ENCODE data around the gene NEK10.

The NEK10 gene

DNA sequence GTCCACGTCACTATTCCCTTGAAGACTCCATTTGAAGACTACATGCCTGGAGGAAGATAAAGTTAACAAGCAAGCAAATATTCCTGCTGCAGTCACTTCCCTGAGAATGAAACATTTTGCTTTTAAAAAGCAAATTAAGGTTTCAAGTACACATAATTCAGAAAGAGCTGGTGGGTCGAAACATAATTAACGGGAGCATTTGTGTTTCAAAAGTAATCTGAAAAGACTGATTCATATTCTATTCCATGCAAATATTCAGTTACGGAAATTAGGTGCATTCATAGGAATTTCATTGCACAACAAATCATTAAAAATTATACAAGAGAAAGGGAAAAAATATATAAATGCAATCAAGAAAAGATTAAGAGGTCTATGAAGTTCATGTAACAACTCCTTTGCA lies 260.9 kb downstream of the NEK10 start:
- DNase-seq (ENCODE audit: low read depth), result no peak

DNA sequence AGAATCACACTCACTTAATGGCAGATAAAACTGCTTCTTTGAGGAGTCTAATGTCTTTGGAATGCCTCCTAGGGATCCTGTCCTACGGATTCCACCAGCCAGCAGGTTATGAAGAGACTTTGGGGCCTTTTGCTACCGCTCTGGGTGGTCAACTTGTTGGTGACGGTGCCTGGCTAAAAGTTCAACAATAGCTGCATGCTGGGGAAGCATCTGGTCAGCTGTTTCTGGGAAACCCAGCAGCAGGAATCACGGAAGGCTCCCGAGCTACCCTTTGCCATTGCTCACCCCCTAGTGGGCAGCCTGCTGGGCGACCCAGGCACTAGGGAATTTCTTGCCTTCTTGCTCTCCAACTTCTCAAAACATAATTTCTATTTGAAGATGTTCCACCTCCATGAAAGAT lies 263.3 kb downstream of the NEK10 start:
- no peak for DNase-seq (ENCODE audit: low read depth)

DNA sequence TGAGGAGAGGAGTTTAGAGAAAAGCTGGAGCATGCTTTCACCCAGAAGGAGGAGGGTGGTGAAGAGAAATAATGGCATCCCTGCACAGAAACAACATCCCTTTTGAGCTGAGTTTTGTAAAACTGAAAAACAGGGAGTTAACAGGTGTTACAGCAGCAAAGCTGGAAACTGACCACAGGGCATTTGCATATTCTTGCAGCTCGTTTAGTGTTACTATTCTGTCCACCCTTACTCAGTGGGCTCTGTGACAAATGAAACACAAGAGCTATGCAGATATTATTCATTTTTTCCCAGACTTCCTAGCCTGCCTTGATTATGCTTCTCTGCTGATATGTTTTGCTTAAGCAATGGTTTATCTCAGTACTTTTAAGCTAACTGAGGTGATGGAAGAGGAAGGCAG lies 272.0 kb downstream of the NEK10 start:
- DNase-seq (ENCODE audit: low read depth), result no peak

DNA sequence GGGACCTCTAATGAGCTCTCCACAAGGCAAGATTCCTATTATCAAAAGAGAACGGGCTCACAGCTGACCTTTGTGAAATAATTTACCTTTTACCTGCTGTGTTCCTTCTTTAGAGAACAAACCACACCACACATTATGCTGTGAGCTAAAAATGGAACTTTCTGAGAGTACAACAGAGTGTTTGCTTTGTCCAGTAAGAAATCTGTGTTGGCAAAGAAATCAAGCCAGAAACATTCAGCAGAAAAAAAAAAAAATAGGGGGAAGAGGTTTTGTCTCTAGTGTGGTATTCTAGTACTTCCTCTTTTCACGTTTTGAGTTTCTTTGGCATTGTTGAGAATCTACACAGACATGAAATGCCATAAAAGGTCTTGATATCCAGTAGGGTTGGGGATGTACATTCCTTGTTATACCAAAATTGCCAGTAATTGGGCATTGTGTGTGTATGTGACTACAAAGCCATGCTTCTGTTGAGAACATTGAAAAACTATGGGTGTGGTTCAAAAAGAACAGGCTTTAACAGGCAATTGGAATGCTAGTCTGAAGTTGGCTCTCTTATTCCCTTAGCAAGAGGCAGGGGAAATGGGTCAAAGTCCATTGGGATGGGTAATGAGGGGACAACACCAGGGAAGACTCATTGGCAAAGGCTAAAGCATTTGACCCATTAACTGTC lies 273.5 kb downstream of the NEK10 start:
- DNase-seq (ENCODE audit: low read depth), result no peak

DNA sequence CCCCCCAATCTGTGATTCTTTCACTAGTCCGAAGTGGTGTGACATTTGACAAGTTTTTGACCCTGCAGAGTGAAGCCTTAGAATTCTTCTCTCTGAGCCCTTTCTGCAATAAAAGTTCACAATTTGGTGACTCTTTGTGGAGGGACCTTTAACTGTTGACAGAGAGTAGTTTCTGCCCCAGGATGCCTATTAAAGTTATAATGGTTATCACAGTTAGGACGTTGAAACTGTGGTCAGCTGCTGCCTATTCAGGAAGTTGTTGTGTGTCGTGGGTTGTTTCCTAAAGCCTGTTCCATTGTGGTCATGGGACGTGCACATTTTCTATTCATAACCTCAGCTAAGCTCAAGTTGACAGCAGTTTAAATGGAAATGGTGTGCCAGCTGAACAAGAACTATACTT lies 274.5 kb downstream of the NEK10 start:
- no peak for DNase-seq (ENCODE audit: low read depth)

DNA sequence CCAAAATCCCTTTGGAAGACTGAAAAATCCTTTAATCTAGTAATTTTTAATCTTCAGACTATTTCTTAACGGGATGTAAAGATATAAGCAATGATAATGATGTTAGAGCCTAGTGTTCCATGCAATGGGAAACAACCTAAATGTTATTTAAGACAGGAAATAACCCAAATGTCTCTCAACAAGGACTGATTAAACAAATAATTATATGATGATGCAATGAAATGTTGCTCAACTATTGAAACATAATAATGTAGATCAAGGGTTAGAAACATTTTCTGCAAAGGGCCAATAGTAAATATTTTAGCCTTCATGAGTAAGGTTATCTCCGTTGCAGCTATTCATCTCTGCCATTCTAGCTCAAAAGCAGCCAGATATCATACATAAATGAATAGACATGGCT lies 275.4 kb downstream of the NEK10 start:
- no peak for DNase-seq (ENCODE audit: low read depth)

DNA sequence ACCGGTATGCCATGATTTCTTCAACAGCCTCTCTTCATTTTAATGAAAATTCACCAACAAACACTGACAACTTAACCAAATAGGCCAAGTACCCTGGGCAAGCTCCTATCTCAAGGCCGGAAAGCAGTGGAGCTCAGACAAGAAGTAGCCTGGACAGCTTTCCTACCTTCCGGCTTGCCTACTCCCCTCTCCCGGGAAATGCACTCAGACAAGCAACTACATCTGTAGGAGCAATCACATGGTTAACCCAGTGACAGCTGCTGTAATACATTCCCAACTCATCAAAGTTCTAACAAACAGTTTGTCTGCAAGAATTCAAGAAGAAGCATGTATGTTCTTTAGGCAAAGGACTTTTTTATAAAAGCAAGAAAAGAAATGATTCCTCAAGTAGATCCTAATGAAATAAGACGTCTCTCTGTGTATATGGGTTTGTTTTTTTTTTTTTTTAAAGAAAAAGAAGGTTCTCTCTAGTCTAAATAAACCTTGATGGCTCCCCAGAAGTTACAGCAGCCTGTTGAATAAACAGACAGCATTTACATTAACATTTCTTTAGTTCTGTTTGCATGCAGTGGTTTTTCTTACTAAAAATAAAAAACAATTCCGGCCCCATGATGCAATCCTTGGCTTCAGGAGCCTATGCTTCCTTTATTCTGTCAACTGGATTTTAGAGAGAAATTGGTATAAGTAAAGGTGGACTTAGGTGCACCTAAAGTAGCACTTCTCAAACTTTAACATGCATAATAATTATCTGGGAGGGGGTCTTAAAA lies 278.7 kb downstream of the NEK10 start:
- no peak for DNase-seq (ENCODE audit: low read depth)

DNA sequence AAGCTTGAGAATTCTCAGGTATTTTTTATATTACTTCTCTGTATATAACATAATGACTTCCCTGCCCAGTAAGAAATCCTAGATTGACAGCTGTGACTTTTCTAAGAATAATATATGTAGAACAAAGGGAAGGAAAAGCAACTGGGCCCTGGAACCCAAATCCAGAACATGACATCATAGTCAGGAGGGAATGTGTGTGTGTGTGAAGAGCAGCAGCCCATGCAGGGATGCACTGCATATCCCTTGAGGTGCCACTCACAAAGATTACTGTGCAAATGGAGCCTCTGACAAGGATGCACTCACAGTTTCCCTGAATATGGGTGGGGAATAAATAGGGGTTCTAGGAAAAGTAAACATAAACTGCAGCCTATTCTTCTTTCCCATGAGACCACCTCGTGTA lies 279.5 kb downstream of the NEK10 start:
- DNase-seq (ENCODE audit: low read depth), result no peak

DNA sequence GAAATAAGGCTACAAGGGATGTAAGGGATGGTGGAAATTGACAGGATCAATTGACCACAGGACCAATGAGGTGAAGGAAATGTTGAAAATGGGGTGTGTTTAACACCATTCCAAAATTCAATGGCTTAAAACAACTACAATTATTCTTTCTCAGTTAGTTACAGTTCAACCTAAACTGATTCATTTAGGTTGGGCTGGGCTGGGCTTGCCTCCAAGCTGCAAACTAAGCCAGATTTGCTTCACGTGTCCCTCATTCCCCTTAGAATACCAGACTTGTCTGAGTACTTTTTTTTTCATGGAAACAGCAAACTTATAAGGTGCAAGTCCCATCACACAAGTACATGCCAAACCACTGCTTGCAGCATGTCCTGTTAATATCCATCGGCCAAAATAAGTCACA lies 280.1 kb downstream of the NEK10 start:
- no peak for DNase-seq (ENCODE audit: low read depth)

DNA sequence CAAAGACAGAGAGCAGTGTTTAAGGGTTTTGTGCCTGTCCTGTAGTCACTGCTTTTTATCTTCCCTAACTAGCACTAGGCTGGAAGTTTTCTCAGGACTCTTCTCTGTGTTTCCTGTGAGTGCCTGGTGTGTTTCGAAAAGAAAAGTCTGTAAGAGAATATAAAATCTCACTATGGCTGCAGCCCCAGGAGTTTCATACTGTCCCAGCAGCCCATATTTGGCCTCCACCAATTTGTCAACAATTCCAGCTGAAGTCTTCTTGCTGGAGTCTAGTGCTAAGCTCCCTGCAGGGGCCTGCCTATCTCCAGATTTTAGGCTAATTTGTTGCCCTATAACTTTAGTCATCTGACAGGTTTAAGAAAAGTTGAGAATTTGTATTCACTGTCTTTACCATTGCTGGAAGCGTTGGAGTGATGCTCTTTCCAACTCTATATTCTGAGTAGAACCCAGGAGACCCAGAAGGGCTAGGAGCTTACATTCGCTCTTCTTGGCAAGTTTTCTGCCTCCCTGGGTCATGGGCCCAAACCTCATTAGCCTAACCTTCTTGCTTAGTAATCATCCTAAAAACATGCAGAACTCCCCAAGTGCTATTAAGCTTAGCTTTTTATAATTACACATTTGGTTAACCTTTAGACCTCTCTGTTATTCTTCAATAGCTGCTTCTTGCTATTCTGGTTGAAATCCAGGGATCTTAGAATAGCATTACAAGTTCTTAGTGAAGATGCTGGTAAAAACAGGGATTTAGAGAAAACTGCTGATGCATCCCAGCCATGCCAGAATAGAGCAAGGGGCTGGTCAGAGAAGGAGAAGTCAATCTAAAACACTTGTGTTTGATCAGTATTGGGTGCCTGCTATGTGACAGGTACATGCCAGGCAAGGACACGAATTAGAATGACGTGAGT lies 283.1 kb downstream of the NEK10 start:
- DNase-seq (ENCODE audit: low read depth), result no peak

DNA sequence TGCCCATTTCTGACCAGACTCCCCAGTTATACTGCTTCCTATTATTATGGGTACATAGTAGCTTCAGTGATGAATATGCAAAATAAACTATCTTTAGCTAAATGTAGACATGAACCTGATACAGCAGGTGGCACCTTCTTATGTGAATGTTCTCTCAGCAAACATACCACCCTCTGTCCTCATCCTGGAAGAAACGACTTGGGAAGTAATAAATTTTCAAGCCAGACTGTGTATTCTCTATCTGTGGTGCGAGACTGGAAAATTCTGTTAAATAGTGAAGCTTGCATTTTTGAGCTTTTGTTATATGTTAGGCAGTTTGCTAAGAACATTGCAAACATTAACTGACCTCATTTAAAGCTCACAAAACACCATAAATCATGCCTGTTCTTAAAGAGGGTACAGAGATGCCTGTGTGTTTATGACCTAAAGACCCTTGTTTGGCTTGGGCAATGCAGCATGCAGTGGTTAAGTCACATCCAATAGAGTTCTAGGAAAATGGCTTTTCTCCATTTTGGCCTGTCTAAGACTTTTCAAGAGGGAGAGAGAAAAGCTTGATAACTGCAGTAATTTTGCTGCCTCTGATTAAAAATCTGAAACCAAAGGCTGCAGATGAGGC lies 287.1 kb downstream of the NEK10 start:
- DNase-seq (ENCODE audit: low read depth), result no peak

DNA sequence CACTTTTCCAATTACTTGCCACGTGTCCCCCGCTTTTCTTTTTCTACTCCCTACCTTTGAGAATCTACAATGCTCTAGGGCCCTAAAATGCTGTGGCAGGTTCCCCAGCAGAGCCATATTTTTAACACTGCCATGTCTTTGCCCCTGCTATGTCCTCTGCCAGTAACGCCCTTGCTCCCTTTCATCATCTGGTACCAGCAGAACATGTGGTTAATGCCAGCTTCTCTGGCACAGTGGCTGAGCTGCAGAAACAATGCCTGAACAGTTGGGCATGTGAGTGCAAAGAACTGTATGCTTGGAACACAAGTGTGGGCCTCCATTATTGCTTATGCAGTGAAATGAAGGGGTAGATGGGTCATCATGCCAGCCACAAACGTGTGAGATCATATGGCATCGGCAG lies 287.6 kb downstream of the NEK10 start:
- DNase-seq (ENCODE audit: low read depth), result no peak

DNA sequence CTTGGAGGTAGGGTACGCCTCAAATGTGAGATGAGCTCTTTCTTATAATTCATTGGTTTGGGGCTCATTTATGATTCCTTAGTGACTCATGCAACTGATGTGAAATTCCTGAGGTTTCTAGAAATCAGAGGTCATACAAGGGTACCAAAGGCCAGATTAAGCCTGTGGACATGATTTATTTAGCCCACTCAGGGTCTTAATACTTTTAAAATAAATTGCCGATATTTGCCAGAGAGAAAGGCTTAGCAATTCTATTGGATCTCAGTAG lies 289.0 kb downstream of the NEK10 start:
- DNase-seq (ENCODE audit: low read depth), result no peak

DNA sequence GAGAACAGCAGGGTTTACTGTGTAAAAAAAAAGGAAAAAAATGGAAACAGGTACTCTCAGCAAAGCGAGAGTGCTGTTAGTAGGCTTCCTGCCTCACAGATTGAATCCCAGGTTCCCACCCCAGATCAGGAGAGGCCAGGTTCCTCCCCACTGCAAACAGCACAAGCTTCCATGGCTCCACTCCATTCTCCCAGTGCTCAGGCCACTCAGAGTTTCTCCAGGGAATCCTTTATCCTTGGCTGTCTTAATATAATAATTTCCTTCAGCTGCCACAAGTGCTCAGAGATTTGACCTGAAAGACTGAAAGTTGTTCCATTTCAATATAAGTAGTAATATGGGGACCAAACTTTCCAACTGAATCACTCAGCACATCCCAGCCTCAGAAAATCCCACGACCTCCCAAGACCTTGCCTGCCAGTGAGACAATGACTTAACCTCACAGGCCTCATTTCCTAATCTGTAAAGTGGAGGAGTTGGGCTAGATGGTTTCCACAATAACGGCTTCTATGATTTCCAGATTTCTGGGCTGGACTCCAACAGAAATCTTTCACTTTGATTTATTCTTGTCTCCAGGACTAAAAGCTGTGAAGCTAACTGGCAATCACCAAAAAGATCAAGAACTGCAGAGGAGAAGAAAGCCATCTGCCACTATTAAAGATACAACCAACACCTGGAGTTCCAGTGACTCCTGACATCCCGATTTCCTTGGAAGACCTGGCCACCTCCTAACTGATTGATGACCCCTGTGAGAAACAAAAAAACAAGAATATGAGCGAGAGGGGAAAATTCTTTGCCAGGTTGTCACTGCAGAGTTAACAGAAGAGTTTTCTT lies 289.5 kb downstream of the NEK10 start:
- DNase-seq (ENCODE audit: low read depth), result no peak

DNA sequence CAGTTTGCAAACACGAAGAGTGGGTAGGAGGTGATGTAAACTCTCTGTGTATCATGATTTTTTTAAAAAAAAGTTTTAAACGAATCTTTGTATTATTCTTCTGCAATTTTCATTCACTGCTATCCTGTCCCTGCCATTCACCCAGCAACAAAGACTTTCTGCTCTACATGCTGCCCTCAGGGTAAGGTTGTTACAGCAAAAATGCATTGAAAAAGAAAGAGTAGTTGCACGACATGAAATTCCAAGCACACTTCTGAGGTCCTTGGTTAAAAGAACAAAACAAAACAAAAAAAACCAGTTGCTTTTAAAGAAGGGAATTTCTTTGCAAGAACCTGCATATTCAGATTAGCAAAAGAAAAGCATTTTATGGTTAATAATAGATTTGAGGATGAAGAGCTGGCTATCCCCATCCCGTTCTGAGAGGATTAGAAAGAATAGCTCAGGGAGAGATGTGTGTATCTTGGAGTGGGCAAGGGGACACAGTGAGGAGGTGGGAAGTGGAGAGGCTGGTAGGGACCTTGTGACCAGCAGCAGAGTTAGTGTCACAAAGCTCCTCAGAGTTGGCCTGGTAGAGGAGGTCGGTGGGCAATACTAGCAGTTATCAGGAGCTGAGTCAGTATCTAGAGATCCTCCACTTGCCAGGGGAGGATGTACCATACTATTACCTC lies 290.8 kb downstream of the NEK10 start:
- DNase-seq (ENCODE audit: low read depth), result no peak

DNA sequence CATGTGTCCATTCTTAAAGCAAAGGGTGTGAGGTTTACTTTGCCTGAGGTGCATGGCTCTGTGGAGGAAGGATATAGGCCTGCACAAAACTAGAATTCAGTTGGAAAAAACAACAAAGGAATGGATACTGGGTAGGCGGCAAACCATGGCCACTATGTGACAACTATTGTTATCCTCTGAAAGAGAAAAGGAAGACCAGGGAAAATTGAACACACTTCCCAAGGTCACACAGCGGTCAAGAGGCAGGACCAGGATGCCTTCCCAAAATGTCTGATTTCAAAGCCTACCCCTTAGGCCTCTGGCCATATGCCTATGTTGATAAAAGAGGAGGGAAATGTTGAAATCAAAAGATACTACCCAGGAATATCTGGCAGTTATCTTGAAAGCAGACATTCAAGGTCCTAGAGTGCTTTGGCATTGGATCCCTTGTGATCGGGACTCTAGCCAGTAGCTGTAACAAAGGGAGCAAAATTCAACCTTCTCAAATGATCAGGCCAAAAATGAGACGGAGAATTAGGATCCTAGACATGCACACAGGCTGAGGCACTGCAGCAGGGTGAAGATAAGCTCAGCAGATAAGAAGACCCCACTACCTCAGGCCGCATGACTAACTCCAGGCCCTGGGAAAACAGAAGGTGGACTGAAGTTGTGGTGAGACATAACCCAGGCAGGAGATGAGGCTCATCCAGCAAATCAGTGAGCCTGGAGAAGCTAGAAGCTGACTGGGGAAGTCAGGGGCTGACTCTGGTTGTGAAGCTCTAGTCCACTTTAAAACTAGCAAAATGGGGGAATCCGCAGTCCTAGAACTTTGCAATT lies 292.2 kb downstream of the NEK10 start:
- DNase-seq (ENCODE audit: low read depth), result no peak

DNA sequence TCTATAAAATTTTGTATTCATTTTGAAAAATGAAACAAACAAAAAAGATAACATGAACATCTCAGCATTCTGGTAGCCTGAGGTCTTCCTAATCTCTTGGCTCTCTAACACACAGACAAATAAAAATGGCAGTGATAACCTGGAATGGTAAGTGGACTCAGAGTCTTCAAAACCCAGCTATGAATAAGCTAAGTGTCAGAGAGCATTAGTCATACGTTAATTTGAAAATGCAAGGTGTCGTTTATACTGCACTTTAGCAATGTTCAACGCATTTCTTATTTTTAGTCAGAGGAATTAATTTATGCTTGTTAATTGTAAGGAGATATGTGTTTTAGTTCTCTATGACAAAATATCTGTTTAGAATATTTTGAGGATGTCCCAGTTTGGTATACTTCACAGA lies 294.3 kb downstream of the NEK10 start:
- DNase-seq (ENCODE audit: low read depth), result no peak

DNA sequence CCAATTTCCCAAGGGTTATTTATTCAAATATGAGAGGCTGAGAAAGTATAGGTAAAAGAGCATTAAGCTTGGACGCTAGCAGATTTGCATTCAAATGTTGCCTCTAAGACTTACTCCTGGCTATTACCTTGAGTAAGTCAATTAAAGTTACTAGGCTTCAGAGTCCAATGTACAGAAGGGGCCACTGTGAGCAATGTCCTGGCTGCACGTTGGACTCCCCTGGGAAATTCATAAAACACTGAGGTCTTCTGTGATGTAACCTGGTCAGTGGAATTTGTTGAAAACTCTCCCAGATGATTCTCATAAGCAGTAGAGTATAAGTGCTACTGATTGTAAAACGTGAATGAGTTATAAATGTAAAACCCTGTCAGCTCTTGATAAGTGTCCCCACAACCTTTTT lies 295.3 kb downstream of the NEK10 start:
- no peak for DNase-seq (ENCODE audit: low read depth)

DNA sequence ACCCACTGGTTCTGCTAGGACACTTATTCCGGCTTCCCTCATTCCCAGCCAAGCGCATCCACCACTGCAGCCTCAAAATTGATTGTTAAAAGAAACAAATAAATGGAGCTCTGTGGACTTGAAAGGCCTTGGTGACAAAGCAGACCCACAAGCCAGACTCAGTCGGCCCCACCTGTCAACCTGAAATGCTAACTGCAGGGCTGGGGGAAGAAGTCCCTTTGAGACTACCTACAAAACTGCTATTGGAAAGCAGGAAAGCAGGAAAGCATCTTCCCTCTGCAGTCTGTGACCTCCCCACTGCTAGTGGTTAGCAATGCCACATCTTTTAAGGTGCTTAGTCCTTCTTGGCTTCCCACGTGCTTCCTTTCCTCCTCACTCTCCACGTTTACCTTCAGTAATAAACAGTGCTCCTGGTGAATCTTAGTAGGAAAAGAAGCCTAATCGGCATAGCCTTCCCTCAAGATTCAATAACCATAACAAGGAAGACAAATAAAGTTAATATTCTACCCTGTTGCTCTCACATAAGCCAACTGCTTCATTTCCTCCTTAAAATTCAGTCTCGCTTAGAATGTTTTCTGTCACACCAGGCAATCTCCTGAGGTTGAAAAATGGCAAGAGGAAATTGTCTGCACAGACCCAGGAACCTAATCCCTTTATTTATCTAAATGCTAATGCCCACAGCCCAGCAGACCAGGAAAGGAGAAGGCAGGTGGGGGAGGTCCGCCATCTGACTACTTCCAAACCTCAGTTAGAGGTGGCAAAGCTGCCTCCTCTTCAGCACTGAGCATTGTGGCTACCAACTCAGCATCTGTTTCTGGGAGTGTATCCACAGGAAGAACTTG lies 296.2 kb downstream of the NEK10 start:
- DNase-seq (ENCODE audit: low read depth), result no peak

All from stimulated activated CD8-positive, alpha-beta memory T cell treated with anti-CD3 and anti-CD28 coated beads, Interleukin-12 subunit alpha, Interleukin-12 subunit beta, amount 100 ng/mL, for 1 hour (primary cell).